GM12873 (cell line): Measurements from ENCODE around the gene CACNG3.

Experiments
- CTCF ChIP-seq: IDR thresholded peaks from 2 replicates; pipeline ENCODE4 v1.5.1; 2012; ENCODE audit warnings: low read depth, mild to moderate bottlenecking, moderate library complexity, low read length, control low read depth; ENCODE audit not compliant: insufficient read depth; ENCODE audit errors: missing control alignments

Gene CACNG3

GRCh38 chr16:24349320-24349719, 93.2 kb downstream of the CACNG3 start:
- no peak for TF ChIP-seq CTCF

- TF ChIP-seq CTCF = no peak
Measured at GRCh38 chr16:24352746-24353145, 96.6 kb downstream of the CACNG3 start.

GRCh38 chr16:24353622-24354021, 97.5 kb downstream of the CACNG3 start:
- TF ChIP-seq CTCF = no peak

GRCh38 chr16:24357511-24357910, 101.4 kb downstream of the CACNG3 start:
- TF ChIP-seq CTCF = no peak

- TF ChIP-seq CTCF = no peak
Measured at GRCh38 chr16:24358117-24358516, 102.0 kb downstream of the CACNG3 start.

- no peak for TF ChIP-seq CTCF
Measured at GRCh38 chr16:24359490-24359889, 103.4 kb downstream of the CACNG3 start.

GRCh38 chr16:24360936-24361335, 104.8 kb downstream of the CACNG3 start:
- no peak for TF ChIP-seq CTCF
